ENCODE measurements around the gene BMERB1.
"Not testable (repeated sequence)": the region's sequence is repeated elsewhere in the genome, so short reads cannot be mapped to it uniquely, and the experiment has no call there.

The BMERB1 gene

GRCh38 chr16:15425861-15426260 is 8.5 kb upstream of the BMERB1 start:
- no peak for DNase-seq (ENCODE audit: low read depth)

- no peak for DNase-seq (ENCODE audit: low read depth)
Measured at GRCh38 chr16:15426796-15427195, 7.6 kb upstream of the BMERB1 start.

- peak; percentile 55 for DNase-seq (ENCODE audit: low read depth)
Measured at GRCh38 chr16:15427648-15428239, 6.6 kb upstream of the BMERB1 start.

GRCh38 chr16:15430884-15431283 is 3.5 kb upstream of the BMERB1 start:
- DNase-seq (ENCODE audit: low read depth): not testable (repeated sequence)

GRCh38 chr16:15434079-15434424 is 336 bp upstream of the BMERB1 start:
- DNase-seq (ENCODE audit: low read depth): no peak

- DNase-seq (ENCODE audit: low read depth): no peak
Measured at GRCh38 chr16:15435216-15435864, 952 bp downstream of the BMERB1 start.

- DNase-seq (ENCODE audit: low read depth): no peak
Measured at GRCh38 chr16:15439102-15439501, 4.7 kb downstream of the BMERB1 start.

GRCh38 chr16:15439521-15439920 is 5.1 kb downstream of the BMERB1 start:
- no peak for DNase-seq (ENCODE audit: low read depth)

GRCh38 chr16:15440852-15441251 is 6.5 kb downstream of the BMERB1 start:
- DNase-seq (ENCODE audit: low read depth): no peak

- DNase-seq (ENCODE audit: low read depth): not testable (repeated sequence)
Measured at GRCh38 chr16:15442140-15442539, 7.8 kb downstream of the BMERB1 start.

GRCh38 chr16:15443753-15444152 is 9.4 kb downstream of the BMERB1 start:
- DNase-seq (ENCODE audit: low read depth): no peak

- DNase-seq (ENCODE audit: low read depth): no peak
Measured at GRCh38 chr16:15444264-15444663, 9.9 kb downstream of the BMERB1 start.

- DNase-seq (ENCODE audit: low read depth): no peak
Measured at GRCh38 chr16:15445450-15445849, 11.1 kb downstream of the BMERB1 start.

- no peak for DNase-seq (ENCODE audit: low read depth)
Measured at GRCh38 chr16:15446901-15447300, 12.5 kb downstream of the BMERB1 start.

GRCh38 chr16:15450624-15451023 is 16.2 kb downstream of the BMERB1 start:
- DNase-seq (ENCODE audit: low read depth): no peak

GRCh38 chr16:15451098-15451731 is 16.8 kb downstream of the BMERB1 start:
- no peak for DNase-seq (ENCODE audit: low read depth)

- no peak for DNase-seq (ENCODE audit: low read depth)
Measured at GRCh38 chr16:15452246-15452855, 18.0 kb downstream of the BMERB1 start.

- not testable (repeated sequence) for DNase-seq (ENCODE audit: low read depth)
Measured at GRCh38 chr16:15453296-15453695, 18.9 kb downstream of the BMERB1 start.

GRCh38 chr16:15454933-15455332 is 20.5 kb downstream of the BMERB1 start:
- not testable (repeated sequence) for DNase-seq (ENCODE audit: low read depth)

GRCh38 chr16:15457400-15457799 is 23.0 kb downstream of the BMERB1 start:
- no peak for DNase-seq (ENCODE audit: low read depth)

- DNase-seq (ENCODE audit: low read depth): no peak
Measured at GRCh38 chr16:15457958-15458357, 23.6 kb downstream of the BMERB1 start.

GRCh38 chr16:15459791-15460190 is 25.4 kb downstream of the BMERB1 start:
- DNase-seq (ENCODE audit: low read depth): no peak

- DNase-seq (ENCODE audit: low read depth): no peak
Measured at GRCh38 chr16:15460601-15461000, 26.2 kb downstream of the BMERB1 start.
